GM10847 (cell line): Measurements from ENCODE around the gene CMTM3.

Experiments
- POLR2A ChIP-seq: IDR thresholded peaks from 2 replicates; pipeline ENCODE4 v1.6.1; 2011; ENCODE audit not compliant: insufficient read length; ENCODE audit errors: extremely low read depth

The CMTM3 gene

DNA sequence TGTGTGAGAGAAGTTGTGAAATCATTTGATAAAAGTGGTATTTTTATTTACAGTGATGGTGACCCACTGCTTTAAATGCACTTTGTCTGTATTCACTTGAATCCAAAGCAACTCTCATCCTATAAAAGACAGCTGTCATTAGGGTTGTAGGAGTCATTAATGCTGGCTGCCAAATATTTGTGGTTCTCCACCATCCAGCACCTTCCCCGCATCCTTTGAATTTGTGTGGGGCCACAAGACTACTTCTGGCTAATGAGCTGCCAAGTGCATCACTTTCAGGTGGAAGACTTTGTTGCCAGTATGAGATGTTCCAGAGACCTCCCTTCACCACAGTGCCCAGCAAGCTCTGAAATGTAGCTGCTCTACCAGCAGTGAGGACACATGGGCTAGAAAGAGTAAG is 43.4 kb downstream of the CMTM3 start:
- no peak for TF ChIP-seq POLR2A

DNA sequence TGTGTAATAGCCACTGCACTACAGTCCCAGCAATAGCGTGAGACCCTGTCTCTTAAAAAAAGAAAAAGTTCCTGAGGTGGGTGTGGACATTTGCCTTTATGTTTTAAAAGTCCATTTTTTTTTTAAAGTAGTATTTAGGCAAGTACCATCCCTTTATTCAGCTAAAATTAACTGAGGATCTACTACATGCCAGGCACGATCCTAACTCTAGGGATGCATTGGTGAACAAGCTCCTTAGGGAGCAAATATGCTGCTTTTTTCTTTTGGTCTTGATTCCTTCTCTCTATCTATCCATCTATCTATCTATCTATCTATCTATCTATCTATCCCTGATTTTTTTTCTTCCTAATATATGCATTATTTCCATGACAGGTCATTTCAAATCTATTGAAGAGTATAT is 44.7 kb downstream of the CMTM3 start:
- TF ChIP-seq POLR2A, result no peak

DNA sequence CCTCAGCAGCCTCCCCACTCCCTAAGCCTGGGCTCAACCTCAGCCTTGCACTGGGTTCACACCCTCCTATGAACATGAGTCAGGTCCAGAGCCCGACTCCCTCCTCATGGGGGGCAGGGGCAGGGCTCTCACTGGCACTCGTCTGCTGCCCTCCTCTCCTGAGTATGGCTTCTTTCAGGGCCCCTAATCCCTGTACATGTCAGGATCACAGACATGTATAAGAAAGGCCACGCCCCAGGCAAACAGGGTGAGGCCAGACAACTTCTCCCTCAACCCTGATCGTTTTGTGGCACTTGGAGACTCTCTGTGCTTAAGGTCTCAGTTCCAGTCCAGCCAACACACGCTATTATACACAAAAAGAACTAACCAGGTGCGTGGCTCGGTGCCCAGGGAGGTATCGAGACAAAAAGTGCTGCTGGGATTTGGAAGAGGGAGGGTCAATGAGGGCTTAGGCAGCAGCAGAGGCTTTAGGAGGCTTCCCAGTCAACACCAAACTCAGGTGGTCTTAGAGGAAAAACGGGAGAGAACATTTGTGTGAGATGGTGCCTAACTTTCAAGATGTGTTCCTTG is 45.2 kb downstream of the CMTM3 start:
- no peak for TF ChIP-seq POLR2A

DNA sequence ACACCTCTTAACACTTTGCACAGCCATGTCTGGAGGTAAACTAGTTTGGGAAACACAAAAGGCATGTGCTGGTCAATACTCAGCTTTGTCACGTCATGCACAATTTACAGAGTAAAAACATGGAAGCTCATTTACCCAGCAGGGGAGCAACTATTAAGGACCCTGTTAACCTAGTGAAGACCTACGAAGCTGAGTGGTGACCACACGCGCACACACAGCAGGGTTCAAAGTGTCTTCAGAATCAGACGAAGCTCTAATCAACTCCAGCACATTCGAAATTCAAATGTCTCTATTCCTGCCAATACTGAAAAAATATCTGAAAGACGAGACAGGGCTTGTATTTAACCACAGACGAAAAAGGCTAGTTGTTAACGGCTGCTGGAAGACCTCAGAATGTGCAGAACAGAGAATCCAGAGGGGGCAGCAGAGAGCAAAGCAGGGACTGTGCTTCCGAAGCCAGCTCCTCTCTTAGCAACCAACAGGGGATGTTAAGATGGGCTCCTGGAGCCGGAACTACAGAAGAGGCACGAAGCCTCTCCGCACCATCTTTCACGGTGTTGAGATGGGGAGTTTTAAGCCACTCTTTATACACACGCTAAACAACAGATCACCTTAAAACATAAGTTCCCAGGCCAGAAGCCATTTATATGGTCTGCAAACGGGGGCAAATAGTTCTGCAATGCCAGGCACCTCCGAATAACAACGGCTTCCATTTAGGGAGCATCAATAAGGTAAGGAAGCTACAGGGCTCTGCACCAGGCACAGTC is 46.4 kb downstream of the CMTM3 start:
- no peak for TF ChIP-seq POLR2A

DNA sequence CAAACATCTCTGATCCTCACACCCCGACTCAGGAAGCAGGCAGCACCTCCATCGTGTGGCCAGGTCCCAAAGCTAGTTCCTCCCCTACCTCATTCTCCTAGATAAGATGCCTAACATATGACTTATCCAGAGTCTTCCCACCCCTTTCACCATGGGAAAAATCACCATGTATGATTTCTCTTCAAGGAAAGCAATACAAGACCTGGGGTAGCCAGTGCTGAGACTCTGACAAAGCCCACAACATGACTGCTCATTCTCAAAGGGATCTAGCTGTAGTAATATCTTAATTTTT is 46.9 kb downstream of the CMTM3 start:
- no peak for TF ChIP-seq POLR2A

GRCh38 chr16:66651965-66652364 is 47.5 kb downstream of the CMTM3 start:
- TF ChIP-seq POLR2A, result no peak

DNA sequence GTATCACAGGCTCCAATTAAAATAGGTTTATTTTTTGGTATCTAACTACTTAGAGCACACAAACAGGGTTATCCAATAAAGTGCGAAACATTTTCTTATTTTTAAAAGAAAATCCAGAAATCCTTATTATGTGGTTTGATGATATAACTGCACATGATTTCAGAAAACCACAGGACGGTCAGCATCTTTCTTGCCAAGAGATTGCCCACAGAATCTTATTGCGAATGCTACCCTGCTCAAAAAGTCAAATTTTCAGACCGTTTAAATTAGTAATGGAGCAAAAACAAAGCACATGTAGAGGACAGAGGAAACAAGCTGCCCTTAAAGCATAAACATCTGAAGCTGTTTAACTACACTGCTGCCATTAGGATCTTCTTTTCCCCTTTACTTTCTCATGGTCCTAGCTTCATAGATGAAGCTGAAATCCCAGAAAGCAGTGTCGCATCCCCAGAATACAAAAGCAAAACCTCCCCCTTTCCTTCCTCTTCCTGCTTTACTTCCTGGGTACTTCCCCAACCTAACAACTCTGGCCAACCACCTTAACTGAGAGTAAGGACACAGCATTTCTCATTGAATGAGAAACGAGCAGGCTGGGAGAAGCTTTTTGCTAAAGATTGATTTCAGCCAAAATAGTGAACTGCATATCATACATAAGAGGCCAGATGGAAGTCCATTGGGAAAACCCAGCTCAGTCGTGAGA is 48.3 kb downstream of the CMTM3 start:
- TF ChIP-seq POLR2A, result no peak

GRCh38 chr16:66653581-66654350 is 49.3 kb downstream of the CMTM3 start:
- no peak for TF ChIP-seq POLR2A

DNA sequence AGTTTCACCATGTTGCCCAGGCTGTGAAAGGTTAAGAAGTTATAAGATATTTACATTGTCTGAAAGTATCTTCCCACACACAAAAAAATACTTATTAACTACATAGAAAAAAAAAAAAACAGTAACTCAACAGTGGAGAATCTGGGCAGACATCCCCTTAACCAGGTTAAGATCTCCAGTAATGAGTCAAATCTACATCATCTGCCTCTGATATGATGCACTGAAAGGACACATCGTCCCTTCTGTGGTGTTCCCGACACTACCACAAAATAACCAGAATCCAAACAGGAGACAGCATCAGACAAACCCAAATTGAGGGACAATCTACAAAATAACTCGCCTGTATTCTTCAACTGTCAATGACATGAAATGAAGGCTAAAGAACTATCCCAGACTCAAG is 52.0 kb downstream of the CMTM3 start:
- TF ChIP-seq POLR2A, result no peak

GRCh38 chr16:66658143-66658859 is 53.8 kb downstream of the CMTM3 start:
- no peak for TF ChIP-seq POLR2A

DNA sequence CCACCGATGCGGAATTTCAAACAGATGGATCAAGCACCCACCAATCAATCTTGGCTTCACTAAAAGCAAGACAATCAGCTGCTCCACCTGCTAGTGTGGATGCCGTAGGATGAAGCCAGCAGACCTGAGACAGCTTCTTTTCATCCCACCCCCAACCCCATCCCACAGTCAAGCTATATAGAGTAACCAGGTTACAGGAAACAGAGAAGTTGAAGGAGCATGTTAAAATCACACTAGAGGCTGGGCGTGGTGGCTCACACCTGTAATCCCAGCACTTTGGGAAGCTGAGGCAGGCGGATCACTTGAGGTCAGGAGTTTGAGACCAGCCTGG is 54.3 kb downstream of the CMTM3 start:
- TF ChIP-seq POLR2A, result no peak

GRCh38 chr16:66660422-66661209 is 56.1 kb downstream of the CMTM3 start:
- TF ChIP-seq POLR2A, result no peak

DNA sequence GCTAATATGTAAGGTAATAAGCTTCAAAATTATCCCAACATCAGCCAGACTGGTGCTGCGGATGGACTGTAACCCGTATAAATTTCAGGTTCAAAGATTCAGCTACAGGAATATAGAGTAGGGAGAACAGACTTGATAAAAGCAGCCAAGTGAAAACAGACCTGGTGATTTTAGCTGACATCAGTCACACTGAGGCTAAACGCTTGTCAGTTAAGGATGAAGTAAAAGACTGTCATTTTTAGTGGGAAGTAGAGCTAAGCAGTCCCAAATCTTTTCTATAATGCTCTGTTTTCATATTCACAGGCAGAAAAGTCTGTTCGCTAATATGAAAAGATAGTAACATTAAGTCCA is 56.7 kb downstream of the CMTM3 start:
- no peak for TF ChIP-seq POLR2A

GRCh38 chr16:66662445-66663194 is 58.1 kb downstream of the CMTM3 start:
- TF ChIP-seq POLR2A, result no peak
